GM15510 (cell line): ENCODE results near the gene MDM1.

Source experiments
- POLR2A ChIP-seq: IDR thresholded peaks from 3 replicates; pipeline ENCODE4 v1.6.1; 2011; ENCODE audit warnings: borderline replicate concordance; ENCODE audit not compliant: insufficient read length; ENCODE audit errors: extremely low read depth

Gene MDM1

DNA sequence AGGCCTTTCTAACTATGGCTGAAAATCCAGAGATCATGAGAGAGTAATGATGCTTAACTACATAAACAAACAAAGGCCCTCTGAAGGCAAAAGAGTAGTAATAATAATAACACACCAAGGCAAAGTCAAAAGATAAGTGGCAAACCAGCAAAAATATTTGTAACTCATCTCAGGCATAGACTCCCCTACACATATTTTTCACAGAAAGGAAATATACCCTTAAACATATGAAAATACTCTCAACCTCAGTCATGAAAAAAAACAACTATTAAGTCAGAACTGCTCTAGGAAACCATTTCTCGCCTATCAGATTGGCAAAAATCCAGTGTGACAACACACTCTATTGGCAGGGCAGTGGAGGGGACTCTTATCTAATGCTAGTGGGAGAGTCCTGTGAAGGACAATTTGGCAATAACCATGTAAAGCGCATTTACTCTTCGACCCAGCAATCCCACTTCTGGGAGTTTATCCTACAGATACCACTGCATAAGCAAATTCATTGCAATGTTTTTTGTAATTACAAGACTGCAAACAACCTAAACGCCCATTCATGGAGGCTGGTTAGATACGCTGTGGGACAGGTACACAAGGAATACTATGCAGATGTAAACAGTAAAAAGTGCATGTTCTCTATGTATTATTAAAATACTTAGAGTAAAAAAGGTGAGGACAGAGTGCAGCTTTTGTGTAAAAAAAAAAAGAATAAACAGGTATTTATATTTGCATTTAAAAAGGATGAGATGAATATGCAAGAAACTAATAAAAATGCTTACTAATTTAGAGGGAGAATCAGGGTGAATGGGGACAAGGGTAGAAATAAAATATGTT, 52.7 kb downstream of the MDM1 start:
- TF ChIP-seq POLR2A: no peak

GRCh38 chr12:68276402-68276930, 55.7 kb downstream of the MDM1 start:
- no peak for TF ChIP-seq POLR2A

DNA sequence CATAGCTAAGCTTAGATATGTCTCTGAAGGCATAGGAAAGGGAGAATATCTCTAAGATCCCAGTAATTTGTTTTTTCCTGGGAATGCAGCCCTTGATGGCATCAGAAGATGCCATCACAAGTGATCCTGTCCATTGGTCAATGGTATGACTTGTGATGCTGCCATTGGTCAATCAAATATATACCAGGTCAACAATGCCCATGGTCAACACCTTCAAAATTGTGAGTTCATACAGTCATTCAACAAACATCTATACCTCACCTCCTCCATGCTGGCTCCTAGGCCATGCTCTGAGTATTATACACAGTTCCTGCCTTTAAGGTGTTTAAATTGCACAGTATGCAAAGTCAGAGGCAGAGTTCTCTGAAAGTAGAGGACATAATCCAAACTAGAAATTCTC, 59.4 kb downstream of the MDM1 start:
- TF ChIP-seq POLR2A: no peak

GRCh38 chr12:68271346-68271745, 60.8 kb downstream of the MDM1 start:
- no peak for TF ChIP-seq POLR2A

- TF ChIP-seq POLR2A: no peak
Observed at GRCh38 chr12:68270358-68270757, 61.8 kb downstream of the MDM1 start.

GRCh38 chr12:68269779-68270178, 62.4 kb downstream of the MDM1 start:
- TF ChIP-seq POLR2A: no peak

DNA sequence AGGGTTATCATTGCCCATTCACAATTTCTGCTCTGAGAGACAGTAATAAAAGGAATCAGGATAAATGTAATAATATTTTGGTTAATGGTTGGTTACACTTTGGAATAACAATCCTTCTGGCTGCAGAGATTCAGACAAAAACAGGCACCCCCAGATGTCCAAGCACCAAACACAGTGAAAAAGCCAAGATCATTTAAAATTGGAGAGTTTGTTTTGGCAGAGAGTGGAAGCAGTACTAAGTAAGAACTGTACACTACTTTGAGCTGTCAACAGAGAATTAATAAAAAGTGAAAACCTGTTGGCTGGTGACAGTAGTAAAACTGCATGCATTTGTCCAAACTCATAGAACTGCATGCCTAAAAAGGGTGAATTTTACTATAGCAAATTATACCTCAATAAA, 63.2 kb downstream of the MDM1 start:
- TF ChIP-seq POLR2A: no peak

DNA sequence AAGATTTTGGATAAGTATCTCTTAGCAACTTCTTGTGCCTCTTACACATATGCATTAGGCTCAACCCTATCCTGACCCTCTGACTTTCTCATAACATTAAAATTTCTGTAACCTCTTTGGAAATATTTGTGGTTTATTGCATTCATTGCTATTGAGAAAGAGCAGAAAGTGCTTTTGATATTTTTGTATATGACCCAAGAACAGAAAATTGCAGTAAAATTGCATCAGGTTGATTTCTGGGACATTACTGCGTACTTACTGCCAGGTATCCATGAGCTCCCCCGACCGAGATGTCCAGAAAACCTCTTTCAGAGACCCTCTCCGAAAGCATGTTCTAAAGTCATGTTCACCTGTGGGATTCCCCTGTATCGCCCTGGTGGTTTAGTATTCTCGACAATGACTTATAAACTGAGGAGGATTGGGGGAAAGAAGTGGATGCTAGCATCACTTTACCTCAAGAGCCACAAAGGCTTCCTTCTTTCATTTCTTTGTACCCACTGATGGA, 64.2 kb downstream of the MDM1 start:
- no peak for TF ChIP-seq POLR2A

DNA sequence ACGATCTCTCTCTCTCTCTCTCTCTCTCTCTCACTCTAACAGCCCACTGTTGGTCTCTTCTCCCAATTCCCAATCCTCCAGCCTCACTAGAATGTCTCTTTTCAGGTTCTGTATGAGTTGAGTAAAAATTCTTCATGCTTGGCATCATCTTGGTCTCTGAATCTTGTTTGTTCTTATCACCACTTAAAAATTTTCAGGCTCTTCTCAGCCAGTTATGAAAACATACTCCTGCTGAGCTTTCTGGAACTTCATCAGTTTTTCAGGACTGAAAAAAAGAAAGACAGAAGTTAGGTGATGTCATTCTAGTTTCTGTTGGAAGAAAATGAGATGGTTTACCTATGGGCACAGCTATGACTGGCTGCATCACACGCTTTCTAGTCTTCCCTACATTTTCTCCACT, 67.3 kb downstream of the MDM1 start:
- TF ChIP-seq POLR2A: no peak

- no peak for TF ChIP-seq POLR2A
Observed at GRCh38 chr12:68264158-68264855, 67.9 kb downstream of the MDM1 start.

DNA sequence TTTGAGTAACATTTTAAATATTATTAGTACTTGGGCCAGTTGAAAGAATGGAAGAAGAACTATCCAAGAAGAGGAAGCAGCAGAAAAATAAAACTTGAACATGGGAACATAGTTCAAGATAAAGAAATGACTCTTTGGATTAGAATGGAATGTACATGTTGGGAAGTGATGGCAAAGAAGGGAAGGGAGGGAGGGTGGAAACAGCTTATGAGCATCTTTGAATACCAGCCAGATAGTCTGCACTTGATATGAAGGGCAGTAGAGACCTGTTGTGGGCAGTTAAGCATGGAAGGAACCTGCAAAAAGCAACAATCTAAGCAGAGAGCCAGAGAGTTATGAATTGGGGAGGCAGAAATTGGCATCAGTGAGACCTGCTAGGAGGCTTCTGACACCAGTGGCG, 68.8 kb downstream of the MDM1 start:
- TF ChIP-seq POLR2A: no peak

DNA sequence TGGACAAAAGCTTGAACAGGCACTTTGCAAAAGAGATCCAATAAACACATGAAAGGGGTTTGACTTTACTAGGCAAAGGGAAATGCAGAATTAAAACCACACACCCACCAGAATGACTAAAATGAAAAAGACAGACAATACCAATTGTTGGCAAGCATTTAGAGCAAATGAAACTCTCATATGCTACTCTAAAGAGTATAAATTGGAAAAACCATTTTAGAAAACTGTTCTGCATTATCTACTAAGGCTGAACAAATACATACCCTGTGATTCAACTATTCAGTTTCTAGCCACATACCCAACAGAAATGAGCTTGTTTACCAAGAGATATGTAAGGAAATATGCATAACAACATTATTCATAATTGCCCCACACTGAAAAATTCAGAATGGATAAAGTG, 70.3 kb downstream of the MDM1 start:
- no peak for TF ChIP-seq POLR2A

DNA sequence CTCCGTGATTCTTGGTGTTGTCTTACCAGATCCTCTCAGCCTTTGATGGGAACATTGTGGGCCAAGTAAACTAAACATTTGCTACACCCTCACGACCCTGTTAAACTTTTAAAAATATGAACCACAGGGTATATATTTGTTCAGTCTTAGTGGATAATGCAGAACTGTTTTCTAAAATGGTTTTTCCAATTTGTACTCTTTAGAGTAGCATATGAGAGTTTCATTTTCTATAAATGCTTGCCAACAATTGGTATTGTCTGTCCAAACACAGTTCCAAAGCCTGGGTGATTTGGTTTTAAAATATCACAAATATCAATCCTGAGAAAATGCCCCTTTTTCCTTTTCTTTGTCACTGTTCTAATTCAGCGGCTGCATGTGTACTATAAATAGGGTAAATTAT, 72.0 kb downstream of the MDM1 start:
- no peak for TF ChIP-seq POLR2A

- no peak for TF ChIP-seq POLR2A
Observed at GRCh38 chr12:68259318-68259940, 72.7 kb downstream of the MDM1 start.

DNA sequence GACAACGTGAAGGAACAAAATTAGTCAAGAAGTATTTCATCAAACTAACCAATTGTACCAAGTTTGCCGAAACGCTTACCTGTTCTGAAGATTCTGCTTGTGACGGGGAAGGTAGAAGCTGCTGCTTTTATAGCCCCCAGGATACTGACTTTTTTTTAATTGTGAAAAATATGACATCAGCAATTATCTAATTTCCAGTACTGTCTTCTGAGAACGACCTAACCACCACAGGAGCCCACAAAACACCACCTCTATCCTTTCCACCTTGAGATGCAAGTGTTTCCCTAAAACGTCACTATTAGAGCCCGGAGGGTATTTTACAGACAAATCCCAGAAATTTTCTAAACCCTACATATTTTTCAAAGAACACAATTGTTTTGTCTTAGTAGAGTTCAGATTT, 78.7 kb downstream of the MDM1 start, which contains the start of gene IL22:
Gene IL22, minus strand, starts transcription at position 101 of the 400 bp plus-strand sequence. CDS start 156 bp downstream, outside the sequence.
- no peak for TF ChIP-seq POLR2A
